SK-N-SH (cell line): ENCODE measurements around the gene PALM. TPM values are rescaled to one million over a fixed set of nuclear protein-coding genes. Genes with fewer than 3 reads are reported as not detected.
A peak's percentile ranks its signal among the peaks of the same experiment; 100 is the strongest.

Experiments
- CTCF ChIA-PET: fragments of 300-600, 350-600 bp; formaldehyde crosslinking; extraction: SDS; loops from one replicate; lab custom pipeline; 2021; lab: Yijun Ruan, JAX
- POLR2A ChIA-PET: fragments of 350-600 bp; sonication (Branson Sonifier 250); formaldehyde crosslinking; extraction: SDS; loops from one replicate; lab custom pipeline; 2020; ENCODE audit warnings: antibody characterized with exemption, inconsistent platforms; lab: Yijun Ruan, JAX
- DNase-seq: peaks from one replicate; pipeline ENCODE4 v3.0.0; 2012
- H2AFZ ChIP-seq: fragments of 200-600 bp; sonication (generic); 2 replicates; pipeline ENCODE4 v1.8.1; 2016; ENCODE audit warnings: antibody characterized with exemption, mild to moderate bottlenecking, low read depth
- H3F3A ChIP-seq: fragments of 200-600 bp; sonication (generic); replicated peaks from 2 replicates; pipeline ENCODE3; 2016; ENCODE audit warnings: antibody characterized with exemption, mild to moderate bottlenecking; ENCODE audit not compliant: insufficient read depth
- H3K27ac ChIP-seq, 2 experiments: fragments of 200-500 bp in 1 of 2; fragments of 200-600 bp in 1 of 2; sonication (Bioruptor generic) in 1 of 2; sonication (generic), shearing (Covaris generic) in 1 of 2; 2 replicates each; pipeline versions ENCODE4 v1.5.1 to v1.6.1; 2014 to 2016; ENCODE audit warnings: low read depth in 2 of 2, inconsistent platforms in 1 of 2, low read length in 1 of 2, mild to moderate bottlenecking in 1 of 2, mixed read lengths in 1 of 2
- H3K27me3 ChIP-seq: fragments of 200-600 bp; sonication (generic), shearing (Covaris generic); 2 replicates; pipeline ENCODE4 v1.6.1; 2016; ENCODE audit warnings: mixed run types; ENCODE audit not compliant: insufficient read depth
- H3K36me3 ChIP-seq, 2 experiments: fragments of 200-500 bp in 1 of 2; fragments of 200-600 bp in 1 of 2; sonication (Bioruptor generic) in 1 of 2; sonication (generic) in 1 of 2; replicated peaks in 1 of 2; 2 replicates each; pipeline versions ENCODE3 to v1.5.1; 2014 to 2016; ENCODE audit warnings: low read length in 1 of 2, mild to moderate bottlenecking in 1 of 2; ENCODE audit not compliant: insufficient read depth in 2 of 2, control insufficient read depth in 1 of 2
- H3K4me1 ChIP-seq, 2 experiments: fragments of 200-500 bp in 1 of 2; fragments of 200-600 bp in 1 of 2; sonication (Bioruptor generic) in 1 of 2; sonication (generic), shearing (Covaris generic) in 1 of 2; 2 replicates each; pipeline versions ENCODE4 v1.5.1 to v1.6.1; 2014 to 2016; ENCODE audit warnings: low read depth in 1 of 2, low read length in 1 of 2, mixed run types in 1 of 2; ENCODE audit not compliant: insufficient read depth in 2 of 2, control insufficient read depth in 1 of 2
- H3K4me2 ChIP-seq: fragments of 200-600 bp; sonication (generic), shearing (Covaris generic); 2 replicates; pipeline ENCODE4 v1.6.1; 2017; ENCODE audit warnings: mixed run types
- H3K4me3 ChIP-seq, 2 experiments: fragments of 200-500 bp in 1 of 2; fragments of 200-600 bp in 1 of 2; sonication (Bioruptor generic) in 1 of 2; sonication (generic), shearing (Covaris generic) in 1 of 2; 2 replicates each; pipeline versions ENCODE4 v1.5.1 to v1.8.1; 2014 to 2016; ENCODE audit warnings: low read depth in 2 of 2, inconsistent platforms in 1 of 2, low read length in 1 of 2, mild to moderate bottlenecking in 1 of 2, mixed read lengths in 1 of 2, moderate library complexity in 1 of 2
- H3K79me2 ChIP-seq: fragments of 200-600 bp; sonication (generic); 2 replicates; pipeline ENCODE4 v1.8.1; 2017; ENCODE audit warnings: mild to moderate bottlenecking; ENCODE audit not compliant: insufficient read depth
- H3K9ac ChIP-seq: fragments of 200-600 bp; sonication (generic); 2 replicates; pipeline ENCODE4 v1.6.1; 2017; ENCODE audit warnings: mixed run types
- H3K9me2 ChIP-seq: fragments of 200-600 bp; sonication (generic); 2 replicates; pipeline ENCODE4 v1.6.1; 2017; ENCODE audit warnings: mixed run types
- H3K9me3 ChIP-seq: fragments of 200-600 bp; sonication (generic); 2 replicates; pipeline ENCODE4 v1.6.1; 2017; ENCODE audit warnings: mixed run types, mild to moderate bottlenecking, moderate library complexity
- H4K20me1 ChIP-seq: fragments of 200-600 bp; sonication (generic); 2 replicates; pipeline ENCODE4 v1.6.1; 2017; ENCODE audit warnings: mild to moderate bottlenecking, mixed run types; ENCODE audit not compliant: insufficient read depth
- CHD2 ChIP-seq: fragments of 150-350 bp; IDR thresholded peaks from 2 replicates; pipeline ENCODE4 v1.6.1; 2018; ENCODE audit warnings: low read length; ENCODE audit not compliant: partially characterized antibody
- CTCF ChIP-seq: fragments of 200-600 bp; sonication (generic); IDR thresholded peaks from 2 replicates; pipeline ENCODE4 v1.6.1; 2017; ENCODE audit warnings: antibody characterized with exemption, mild to moderate bottlenecking, moderate library complexity
- EP300 ChIP-seq, 2 experiments: IDR thresholded peaks; 2 replicates each; pipeline versions ENCODE4 v1.4.0 to v1.6.1; 2012; ENCODE audit warnings: borderline replicate concordance in 1 of 2, low read depth in 1 of 2, low read length in 1 of 2
- EZH2phosphoT487 ChIP-seq: fragments of 200-600 bp; sonication (generic); IDR thresholded peaks from 2 replicates; pipeline ENCODE4 v1.6.1; 2017; ENCODE audit warnings: low read depth, mixed run types, mild to moderate bottlenecking, antibody characterized with exemption, moderate library complexity, borderline replicate concordance
- FOSL2 ChIP-seq: IDR thresholded peaks from 2 replicates; pipeline ENCODE4 v1.4.0; 2012; ENCODE audit warnings: low read depth, mild to moderate bottlenecking, moderate library complexity, borderline replicate concordance
- FOXJ3 ChIP-seq: sonication (generic); formaldehyde crosslinking; IDR thresholded peaks from 2 replicates; pipeline ENCODE4 v1.5.1; 2020; ENCODE audit warnings: mild to moderate bottlenecking, missing genetic modification reagents
- FOXM1 ChIP-seq: IDR thresholded peaks from 2 replicates; pipeline ENCODE4 v1.4.0; 2012; ENCODE audit warnings: low read depth, mild to moderate bottlenecking
- GATA2 ChIP-seq: sonication (generic); formaldehyde crosslinking; IDR thresholded peaks from 2 replicates; pipeline ENCODE4 v1.5.0; 2020; ENCODE audit warnings: mild to moderate bottlenecking, missing genetic modification reagents
- MEF2A ChIP-seq: IDR thresholded peaks from 2 replicates; pipeline ENCODE4 v1.4.0; 2012; ENCODE audit warnings: low read depth, borderline replicate concordance
- MXI1 ChIP-seq: IDR thresholded peaks from 2 replicates; pipeline ENCODE4 v1.6.1; 2012; ENCODE audit warnings: mild to moderate bottlenecking, low read depth, low read length, improper control_type of control experiment
- NRF1 ChIP-seq: IDR thresholded peaks from 2 replicates; pipeline ENCODE4 v1.6.1; 2012; ENCODE audit warnings: low read depth, mild to moderate bottlenecking, low read length
- RXRA ChIP-seq: IDR thresholded peaks from 2 replicates; pipeline ENCODE4 v1.4.0; 2012; ENCODE audit warnings: low read depth, mild to moderate bottlenecking, borderline replicate concordance
- SMC3 ChIP-seq: IDR thresholded peaks from 2 replicates; pipeline ENCODE4 v1.6.1; 2012; ENCODE audit warnings: low read depth, low read length, improper control_type of control experiment
- TAF1 ChIP-seq: IDR thresholded peaks from 2 replicates; pipeline ENCODE4 v1.6.1; 2012; ENCODE audit warnings: low read depth, mild to moderate bottlenecking, low read length, moderate library complexity, borderline replicate concordance
- USF1 ChIP-seq: IDR thresholded peaks from 2 replicates; pipeline ENCODE4 v1.4.0; 2012; ENCODE audit warnings: low read depth, borderline replicate concordance
- ZBTB33 ChIP-seq: IDR thresholded peaks from 2 replicates; pipeline ENCODE4 v1.4.0; 2012; ENCODE audit warnings: low read depth, borderline replicate concordance
- WGBS: methylation state at CpG from one replicate; pipeline ENCODE4 v1.1.6; 2017; ENCODE audit warnings: low lambda C conversion rate; 5-methylcytosine and 5-hydroxymethylcytosine counted together
- polyA plus RNA-seq, 3 experiments: library from polyadenylated mRNA; depleted of rRNA; stranded (reverse); fragments of >200 nt; gene quantifications; 2 replicates each; pipeline ENCODE4 v1.2.3, GENCODE V29; 2012
- TF ChIP-seq, protein P1 (sequence below): fragments of 150-350 bp; IDR thresholded peaks from 2 replicates; pipeline ENCODE4 v1.6.1; 2017; ENCODE audit warnings: antibody characterized with exemption, low read length, low read depth, borderline replicate concordance
- TF ChIP-seq, protein P2 (sequence below): IDR thresholded peaks from 2 replicates; pipeline ENCODE4 v1.4.0; 2012; ENCODE audit warnings: low read depth

The PALM gene
- polyA plus RNA-seq, 1 of the 3 experiments (the other 2 are of a cell fraction), result 15.6 TPM

- TF ChIP-seq USF1, result peak; percentile 84
- peak; percentile 22; the same call in 1 of the 2 replicates for TF ChIP-seq FOSL2
- no peak for TF ChIP-seq GATA2 (CRISPR knock-in tag)
- TF ChIP-seq FOXJ3 (CRISPR knock-in tag), result no peak
- no peak for TF ChIP-seq ZBTB33
- no peak for TF ChIP-seq EZH2phosphoT487
- 0 out of 2 replicates have a peak, but pooled peaks have one; percentile 12 for TF ChIP-seq SMC3
- no peak for TF ChIP-seq MEF2A
- no peak for TF ChIP-seq RXRA
Observed at GRCh38 chr19:680287-681028, 28.3 kb upstream of the PALM start (continued).

DNA sequence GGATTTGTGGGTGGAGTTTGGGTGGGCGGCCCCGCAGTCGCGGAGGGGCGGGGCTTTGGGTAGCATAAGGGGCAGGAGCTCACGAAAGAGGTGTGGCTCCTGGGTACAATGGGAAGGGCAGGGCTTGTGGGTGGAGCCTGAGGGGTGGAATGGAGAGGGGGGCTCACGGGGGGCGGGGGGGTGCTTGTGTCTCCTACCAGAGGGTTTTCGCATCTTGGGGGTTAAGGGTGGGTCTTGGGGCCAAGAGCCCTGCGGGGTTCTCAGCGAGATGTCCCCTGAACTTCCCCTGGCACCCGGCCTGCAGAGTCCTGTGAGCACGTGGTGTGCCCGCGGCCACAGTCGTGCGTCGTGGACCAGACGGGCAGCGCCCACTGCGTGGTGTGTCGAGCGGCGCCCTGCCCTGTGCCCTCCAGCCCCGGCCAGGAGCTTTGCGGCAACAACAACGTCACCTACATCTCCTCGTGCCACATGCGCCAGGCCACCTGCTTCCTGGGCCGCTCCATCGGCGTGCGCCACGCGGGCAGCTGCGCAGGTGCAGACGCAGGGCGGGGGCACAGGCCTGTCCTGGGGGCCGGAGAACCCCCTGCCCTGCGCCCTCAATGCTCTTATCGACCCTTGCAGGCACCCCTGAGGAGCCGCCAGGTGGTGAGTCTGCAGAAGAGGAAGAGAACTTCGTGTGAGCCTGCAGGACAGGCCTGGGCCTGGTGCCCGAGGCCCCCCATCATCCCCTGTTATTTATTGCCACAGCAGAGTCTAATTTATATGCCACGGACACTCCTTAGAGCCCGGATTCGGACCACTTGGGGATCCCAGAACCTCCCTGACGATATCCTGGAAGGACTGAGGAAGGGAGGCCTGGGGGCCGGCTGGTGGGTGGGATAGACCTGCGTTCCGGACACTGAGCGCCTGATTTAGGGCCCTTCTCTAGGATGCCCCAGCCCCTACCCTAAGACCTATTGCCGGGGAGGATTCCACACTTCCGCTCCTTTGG, 27.4 kb upstream of the PALM start:
- DNase-seq, result peak; percentile 97
- Histone ChIP-seq H3F3A (peaks cover 5% of the 10 kb centered on the region), H2AFZ (no peak overlapping the region), H3K79me2 (peaks cover 26% of the 10 kb centered on the region), H3K9me3 (no peaks in the 10 kb centered on the region), H3K9ac (no peak overlapping the region; the same call in 1 of the 2 replicates), H3K4me2 (peak overlapping the region; percentile 64; the same call in 1 of the 2 replicates), H3K9me2 (no peaks in the 10 kb centered on the region), H3K36me3 (peaks cover 0 to 3% of the 10 kb centered on the region in 2 experiments), H4K20me1 (no peaks in the 10 kb centered on the region), H3K4me1 (peaks cover 8 to 24% of the 10 kb centered on the region in 2 experiments; a peak in 3 of 4 replicates), H3K4me3 (peak overlapping the region in 1 of 2 experiments; percentile 54; a peak in 1 of 4 replicates), H3K27me3 (no peaks in the 10 kb centered on the region), H3K27ac (peak overlapping the region; percentile 48 to 93; a peak in 3 of 4 replicates)
- 69% methylated on average over 27 of the region's 54 CpGs for WGBS
- POLR2A ChIA-PET, result interaction anchor here (0.9 kb wide), 1 partner anchor 24 kb away, joined by 4 read pairs; no protein-coding TSS in a partner anchor
- CTCF ChIA-PET, result interaction anchor here (4.7 kb wide), 1 partner anchor 22 kb away, joined by 27 read pairs; no protein-coding TSS in a partner anchor
- TF ChIP-seq TAF1, result no peak
- no peak for TF ChIP-seq EZH2phosphoT487
- no peak for TF ChIP-seq NRF1
- TF ChIP-seq FOXM1, result no peak
- TF ChIP-seq USF1, result no peak
- TF ChIP-seq EP300 (IDR thresholded peaks at IDR 0.05; ENCODE audit: borderline replicate concordance in 1 of 2, low read depth in 1 of 2, low read length in 1 of 2), result no peak
- no peak for TF ChIP-seq CHD2
- TF ChIP-seq CTCF, result no peak
- TF ChIP-seq, protein P1, sequence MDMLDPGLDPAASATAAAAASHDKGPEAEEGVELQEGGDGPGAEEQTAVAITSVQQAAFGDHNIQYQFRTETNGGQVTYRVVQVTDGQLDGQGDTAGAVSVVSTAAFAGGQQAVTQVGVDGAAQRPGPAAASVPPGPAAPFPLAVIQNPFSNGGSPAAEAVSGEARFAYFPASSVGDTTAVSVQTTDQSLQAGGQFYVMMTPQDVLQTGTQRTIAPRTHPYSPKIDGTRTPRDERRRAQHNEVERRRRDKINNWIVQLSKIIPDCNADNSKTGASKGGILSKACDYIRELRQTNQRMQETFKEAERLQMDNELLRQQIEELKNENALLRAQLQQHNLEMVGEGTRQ, result no peak
- TF ChIP-seq, protein P2, sequence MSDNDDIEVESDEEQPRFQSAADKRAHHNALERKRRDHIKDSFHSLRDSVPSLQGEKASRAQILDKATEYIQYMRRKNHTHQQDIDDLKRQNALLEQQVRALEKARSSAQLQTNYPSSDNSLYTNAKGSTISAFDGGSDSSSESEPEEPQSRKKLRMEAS, result no peak
- TF ChIP-seq MXI1, result no peak
